ENCODE results near the gene MB. TPM values are rescaled to one million over a fixed set of nuclear protein-coding genes. Genes with fewer than 3 reads are reported as not detected.

The MB gene
- total RNA-seq, 2 donors from 2014 or later, result not detected

DNA sequence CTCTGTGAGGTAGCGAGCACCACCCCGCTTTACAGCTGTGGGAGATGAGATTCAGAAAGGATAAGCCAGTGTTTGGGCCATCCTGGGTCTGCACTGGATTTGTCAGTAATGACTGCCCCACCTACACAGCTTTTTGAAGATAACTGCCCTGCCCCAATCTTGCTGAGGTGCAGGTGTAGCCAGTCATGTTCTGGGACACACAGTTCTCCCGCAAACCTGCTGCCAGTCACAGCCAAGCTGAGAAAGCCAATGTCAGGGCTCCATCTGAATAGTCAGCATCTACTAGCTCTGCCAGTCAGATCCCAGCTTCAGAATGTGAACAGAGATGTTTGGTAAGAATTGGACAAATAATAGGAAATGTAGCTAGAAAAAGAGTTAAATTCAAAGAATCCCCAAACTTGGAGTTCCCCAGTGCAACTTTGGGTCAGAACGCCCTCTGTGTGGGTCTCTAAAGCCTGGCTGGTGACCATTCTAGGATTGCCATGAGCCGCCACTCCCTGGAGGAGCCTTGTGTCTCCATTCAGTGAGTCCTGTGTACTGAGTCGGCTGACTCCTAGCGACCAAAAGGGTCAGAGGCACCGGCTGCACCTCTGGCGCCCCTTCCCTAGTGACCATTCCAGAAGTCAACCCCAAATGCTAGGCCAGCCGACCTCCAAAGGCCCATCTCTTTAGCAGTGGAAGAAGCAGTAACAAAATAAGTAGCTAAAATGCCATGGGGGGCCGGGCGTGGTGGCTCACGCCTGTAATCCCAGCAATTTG, 2.4 kb upstream of the MB start:
- no peak for DNase-seq
- H3K36me3 Mint-ChIP-seq (ENCODE audit: low read depth), result peaks cover 2% of the 10 kb centered on the region
- ATAC-seq, result no peak
- peaks cover 15% of the 10 kb centered on the region for H3K27me3 Mint-ChIP-seq
- H3K4me1 Mint-ChIP-seq, result peaks cover 8% of the 10 kb centered on the region
- H3K4me3 Mint-ChIP-seq, result no peak overlapping the region
- no peak overlapping the region for H3K27ac Mint-ChIP-seq
- H3K9me3 ChIP-seq (ENCODE audit: control insufficient read depth, low read length, poor library complexity, severe bottlenecking), result no peaks in the 10 kb centered on the region

- no peak overlapping the region for H3K27ac Mint-ChIP-seq
- ATAC-seq, result no peak
- peaks cover 2% of the 10 kb centered on the region for H3K36me3 Mint-ChIP-seq (ENCODE audit: low read depth)
- no peaks in the 10 kb centered on the region for H3K9me3 ChIP-seq (ENCODE audit: control insufficient read depth, low read length, poor library complexity, severe bottlenecking)
- H3K4me1 Mint-ChIP-seq, result peaks cover 8% of the 10 kb centered on the region
- peaks cover 10% of the 10 kb centered on the region for H3K27me3 Mint-ChIP-seq
- H3K4me3 Mint-ChIP-seq, result no peak overlapping the region
- no peak for DNase-seq
Observed at GRCh38 chr22:35618427-35619223, 1.5 kb upstream of the MB start.

DNA sequence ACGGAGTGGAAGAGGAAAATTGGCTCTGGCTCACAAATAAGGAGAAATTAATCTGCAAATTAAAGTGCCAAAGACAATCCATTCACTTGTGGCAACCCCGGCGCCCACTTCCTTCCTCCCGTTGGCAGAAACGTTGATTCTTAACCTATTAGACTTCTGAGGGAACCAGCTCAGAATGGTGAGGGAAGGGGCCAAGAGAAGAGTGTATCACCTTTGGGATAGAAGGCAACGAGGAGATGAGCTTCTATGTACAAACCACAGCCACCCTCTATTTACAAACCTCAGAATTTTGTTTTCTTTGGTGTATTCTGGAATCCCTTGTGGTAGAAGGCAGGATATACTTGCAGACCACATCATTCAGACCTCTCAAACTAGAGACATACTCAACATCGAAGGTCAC, 1.1 kb downstream of the MB start:
- Mint-ChIP-seq H3K27ac (no peak overlapping the region), H3K4me3 (no peak overlapping the region), H3K36me3 (ENCODE audit: low read depth) (no peaks in the 10 kb centered on the region), H3K27me3 (peaks cover 10% of the 10 kb centered on the region), H3K4me1 (peaks cover 5% of the 10 kb centered on the region)
- ATAC-seq (no peak), DNase-seq (no peak)
- H3K9me3 ChIP-seq (ENCODE audit: control insufficient read depth, low read length, poor library complexity, severe bottlenecking), result no peaks in the 10 kb centered on the region

DNA sequence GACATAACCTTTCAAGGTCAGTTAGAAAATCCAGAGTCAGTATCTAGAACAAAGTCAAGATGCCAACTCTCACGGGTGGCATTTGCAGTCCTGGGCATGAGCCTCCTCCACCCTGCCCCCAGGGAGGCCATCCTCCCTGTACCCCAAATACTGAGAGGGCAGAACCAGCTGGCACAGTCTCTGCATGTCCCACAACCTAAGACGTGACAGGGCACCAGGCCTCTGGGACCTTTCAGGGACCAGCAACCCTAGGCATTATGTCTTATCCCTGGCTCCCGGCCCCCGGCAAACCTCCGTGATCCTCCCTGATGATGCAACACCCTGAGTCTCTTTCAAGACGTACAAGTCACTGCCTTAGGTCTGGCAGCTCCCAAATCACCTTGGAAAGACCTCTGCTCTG, 2.0 kb downstream of the MB start:
- Mint-ChIP-seq H3K27ac (no peak overlapping the region), H3K4me1 (peaks cover 5% of the 10 kb centered on the region), H3K27me3 (peaks cover 19% of the 10 kb centered on the region), H3K36me3 (ENCODE audit: low read depth) (no peaks in the 10 kb centered on the region), H3K4me3 (no peak overlapping the region)
- no peak for ATAC-seq
- H3K9me3 ChIP-seq (ENCODE audit: control insufficient read depth, low read length, poor library complexity, severe bottlenecking), result no peaks in the 10 kb centered on the region
- DNase-seq, result no peak

- no peak overlapping the region for H3K27ac Mint-ChIP-seq
- no peaks in the 10 kb centered on the region for H3K36me3 Mint-ChIP-seq (ENCODE audit: low read depth)
- H3K27me3 Mint-ChIP-seq, result peaks cover 21% of the 10 kb centered on the region
- ATAC-seq (no peak), DNase-seq (no peak)
- no peaks in the 10 kb centered on the region for H3K9me3 ChIP-seq (ENCODE audit: control insufficient read depth, low read length, poor library complexity, severe bottlenecking)
- H3K4me3 Mint-ChIP-seq, result no peak overlapping the region
- peaks cover 5% of the 10 kb centered on the region for H3K4me1 Mint-ChIP-seq
Observed at GRCh38 chr22:35614404-35614803, 2.7 kb downstream of the MB start.

DNA sequence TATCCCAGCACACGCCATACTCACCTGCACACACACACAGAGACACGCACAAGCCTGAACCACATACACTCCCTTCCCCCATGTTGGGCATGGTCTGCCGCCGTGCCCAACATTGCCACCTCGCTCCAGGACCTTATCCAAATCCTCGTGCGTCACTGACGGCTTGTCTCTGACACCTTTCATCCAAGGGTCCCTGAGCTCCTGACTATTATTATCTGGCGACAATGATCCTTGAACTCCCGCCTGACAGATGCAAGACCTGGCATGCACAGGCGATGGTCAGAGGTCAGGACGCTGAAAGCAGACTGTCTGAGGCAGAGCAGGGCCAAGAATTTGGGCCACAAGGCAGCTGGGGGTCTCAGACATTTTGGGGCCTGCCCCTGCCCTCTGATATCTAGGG, 4.2 kb downstream of the MB start:
- Mint-ChIP-seq H3K4me3 (no peak overlapping the region), H3K36me3 (ENCODE audit: low read depth) (no peaks in the 10 kb centered on the region), H3K4me1 (peaks cover 5% of the 10 kb centered on the region), H3K27me3 (peaks cover 32% of the 10 kb centered on the region), H3K27ac (peak overlapping the region; percentile 45)
- ATAC-seq, result no peak
- DNase-seq, result no peak
- H3K9me3 ChIP-seq (ENCODE audit: control insufficient read depth, low read length, poor library complexity, severe bottlenecking), result no peaks in the 10 kb centered on the region

DNA sequence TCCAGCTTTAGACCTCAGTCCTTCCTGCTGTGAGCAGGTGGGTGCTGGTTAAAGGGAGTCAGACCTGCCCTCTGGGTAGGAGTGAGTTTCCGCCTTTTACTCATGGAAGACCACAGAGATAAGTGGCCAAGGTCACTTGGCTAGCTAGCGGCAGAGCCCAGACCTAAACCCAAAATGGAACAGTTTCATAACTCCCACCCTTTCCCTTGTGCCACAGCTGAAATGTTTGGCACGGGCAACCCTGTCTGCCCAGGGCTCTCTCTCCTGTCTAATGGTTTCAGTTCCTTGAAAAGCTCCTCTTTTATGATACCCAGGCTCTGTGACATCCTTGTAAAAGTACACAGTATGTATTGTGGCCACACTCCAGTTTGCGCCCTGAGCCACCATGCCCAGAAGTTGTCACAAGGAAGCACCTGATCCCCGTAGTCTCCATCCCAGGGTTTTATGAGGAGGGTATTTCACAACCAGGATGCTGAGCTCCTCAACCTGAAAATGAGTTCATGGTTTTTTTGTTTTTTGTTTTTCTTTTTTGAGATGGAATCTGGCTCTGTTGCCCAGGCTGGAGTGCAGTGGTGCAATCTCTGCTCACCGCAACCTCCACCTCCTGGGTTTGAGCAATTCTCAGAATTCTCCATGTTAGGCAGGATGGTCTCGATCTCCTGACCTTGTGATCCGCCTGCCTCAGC, 5.1 kb downstream of the MB start:
- no peak overlapping the region for H3K4me3 Mint-ChIP-seq
- H3K9me3 ChIP-seq (ENCODE audit: control insufficient read depth, low read length, poor library complexity, severe bottlenecking), result no peaks in the 10 kb centered on the region
- H3K4me1 Mint-ChIP-seq, result peaks cover 5% of the 10 kb centered on the region
- H3K27ac Mint-ChIP-seq, result peak overlapping the region; percentile 45
- H3K27me3 Mint-ChIP-seq, result peaks cover 41% of the 10 kb centered on the region
- ATAC-seq, result no peak
- no peaks in the 10 kb centered on the region for H3K36me3 Mint-ChIP-seq (ENCODE audit: low read depth)
- no peak for DNase-seq

- H3K27ac Mint-ChIP-seq, result peak overlapping the region; percentile 21
- peaks cover 48% of the 10 kb centered on the region for H3K27me3 Mint-ChIP-seq
- no peaks in the 10 kb centered on the region for H3K9me3 ChIP-seq (ENCODE audit: control insufficient read depth, low read length, poor library complexity, severe bottlenecking)
- ATAC-seq (no peak), DNase-seq (no peak)
- no peak overlapping the region for H3K4me3 Mint-ChIP-seq
- H3K4me1 Mint-ChIP-seq, result peaks cover 5% of the 10 kb centered on the region
- H3K36me3 Mint-ChIP-seq (ENCODE audit: low read depth), result no peaks in the 10 kb centered on the region
Observed at GRCh38 chr22:35611200-35611890, 5.8 kb downstream of the MB start.

DNA sequence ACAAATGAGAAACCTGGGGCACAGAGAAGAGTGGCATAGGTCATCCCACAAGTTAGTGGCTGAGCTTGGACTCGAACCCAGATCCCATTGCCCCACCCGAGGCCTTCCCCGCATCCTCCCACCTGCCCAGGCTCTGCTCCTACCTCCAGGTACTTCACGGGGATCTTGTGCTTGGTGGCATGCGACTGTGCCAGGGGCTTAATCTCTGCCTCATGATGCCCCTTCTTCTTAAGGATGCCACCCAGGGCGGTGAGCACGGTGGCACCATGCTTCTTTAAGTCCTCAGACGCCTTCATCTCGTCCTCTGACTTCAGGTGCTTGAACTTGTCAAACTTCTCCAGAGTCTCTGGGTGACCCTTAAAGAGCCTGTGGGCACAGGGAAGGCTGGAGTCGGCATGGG, 6.4 kb downstream of the MB start:
- no peak for DNase-seq
- H3K4me3 Mint-ChIP-seq, result no peak overlapping the region
- H3K27ac Mint-ChIP-seq, result peak overlapping the region; percentile 21
- no peaks in the 10 kb centered on the region for H3K36me3 Mint-ChIP-seq (ENCODE audit: low read depth)
- no peak for ATAC-seq
- peaks cover 6% of the 10 kb centered on the region for H3K4me1 Mint-ChIP-seq
- no peaks in the 10 kb centered on the region for H3K9me3 ChIP-seq (ENCODE audit: control insufficient read depth, low read length, poor library complexity, severe bottlenecking)
- H3K27me3 Mint-ChIP-seq, result peaks cover 51% of the 10 kb centered on the region

DNA sequence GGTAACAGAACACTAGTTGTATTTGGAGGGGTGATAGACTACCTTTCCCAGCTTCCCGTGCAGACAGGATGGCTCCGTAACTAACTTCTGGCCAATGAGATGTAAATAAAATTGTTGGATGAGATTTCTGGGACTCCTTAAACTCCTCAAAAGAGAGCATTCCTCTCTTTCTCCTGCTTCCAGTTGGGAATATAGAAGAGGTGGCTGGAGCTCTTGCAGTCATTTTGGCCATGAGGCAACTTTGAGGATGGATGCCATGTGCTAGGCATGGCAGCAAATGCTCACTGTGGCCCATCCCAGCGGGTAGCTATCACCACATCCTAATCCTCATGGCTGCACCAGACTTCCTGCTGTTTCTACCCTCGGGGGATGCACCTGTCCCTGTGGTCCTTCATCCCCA, 7.4 kb downstream of the MB start:
- Mint-ChIP-seq H3K4me1 (peaks cover 2% of the 10 kb centered on the region), H3K27me3 (peaks cover 51% of the 10 kb centered on the region), H3K4me3 (no peak overlapping the region), H3K36me3 (ENCODE audit: low read depth) (no peaks in the 10 kb centered on the region), H3K27ac (no peak overlapping the region)
- DNase-seq (no peak), ATAC-seq (no peak)
- no peaks in the 10 kb centered on the region for H3K9me3 ChIP-seq (ENCODE audit: control insufficient read depth, low read length, poor library complexity, severe bottlenecking)

GRCh38 chr22:35609261-35609660, 7.9 kb downstream of the MB start:
- H3K36me3 Mint-ChIP-seq (ENCODE audit: low read depth), result no peaks in the 10 kb centered on the region
- H3K4me3 Mint-ChIP-seq, result no peak overlapping the region
- peaks cover 51% of the 10 kb centered on the region for H3K27me3 Mint-ChIP-seq
- DNase-seq (no peak), ATAC-seq (no peak)
- H3K4me1 Mint-ChIP-seq, result peaks cover 2% of the 10 kb centered on the region
- no peaks in the 10 kb centered on the region for H3K9me3 ChIP-seq (ENCODE audit: control insufficient read depth, low read length, poor library complexity, severe bottlenecking)
- no peak overlapping the region for H3K27ac Mint-ChIP-seq

DNA sequence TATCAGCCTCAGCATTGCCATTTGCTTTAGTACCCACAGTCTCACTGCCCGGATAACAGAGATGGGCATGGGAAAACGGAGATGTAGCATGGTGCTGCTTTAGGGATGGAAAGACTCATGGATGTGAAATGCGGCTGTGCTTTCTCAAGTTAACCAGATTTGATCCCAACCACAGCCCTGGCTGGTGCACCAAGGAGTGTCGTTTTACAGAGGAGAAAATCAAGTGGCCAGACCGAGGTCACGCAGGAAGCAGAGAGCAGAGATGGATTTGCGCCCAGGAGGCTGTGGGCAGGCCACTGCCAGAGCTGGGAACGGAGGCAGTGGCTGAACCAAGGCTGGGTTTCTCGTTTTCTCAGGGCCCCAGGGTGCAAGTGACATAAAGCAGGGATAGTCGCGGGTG, 9.0 kb downstream of the MB start:
- DNase-seq (no peak), ATAC-seq (no peak)
- Mint-ChIP-seq H3K4me1 (peaks cover 2% of the 10 kb centered on the region), H3K36me3 (ENCODE audit: low read depth) (no peaks in the 10 kb centered on the region), H3K27ac (no peak overlapping the region), H3K27me3 (peaks cover 51% of the 10 kb centered on the region), H3K4me3 (no peak overlapping the region)
- no peaks in the 10 kb centered on the region for H3K9me3 ChIP-seq (ENCODE audit: control insufficient read depth, low read length, poor library complexity, severe bottlenecking)

DNA sequence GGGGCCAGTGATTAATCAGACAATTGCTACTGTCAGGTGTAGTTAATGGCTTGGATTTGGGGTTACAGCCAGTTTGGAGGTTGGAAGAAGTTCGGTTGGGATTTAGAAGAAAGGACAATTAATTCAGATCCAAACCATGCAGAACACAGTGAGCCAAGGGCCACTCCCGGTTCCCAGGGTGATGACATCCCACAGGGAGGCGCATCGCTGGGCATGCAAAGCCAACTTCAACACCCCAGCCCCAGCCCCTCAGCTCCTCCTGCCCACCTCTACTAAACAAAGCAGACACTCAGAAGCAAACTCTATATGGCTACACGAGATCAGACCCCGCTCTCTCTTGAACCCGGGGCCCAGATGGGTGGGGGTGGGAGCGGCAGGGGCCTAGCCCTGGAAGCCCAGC, 10.2 kb downstream of the MB start:
- Mint-ChIP-seq H3K4me1 (peaks cover 2% of the 10 kb centered on the region), H3K27me3 (peaks cover 51% of the 10 kb centered on the region), H3K27ac (no peak overlapping the region), H3K36me3 (ENCODE audit: low read depth) (no peaks in the 10 kb centered on the region), H3K4me3 (no peak overlapping the region)
- no peak for ATAC-seq
- no peaks in the 10 kb centered on the region for H3K9me3 ChIP-seq (ENCODE audit: control insufficient read depth, low read length, poor library complexity, severe bottlenecking)
- DNase-seq, result no peak
